HepG2 (cell line): ENCODE results near the gene HDAC5. TPM values are rescaled to one million over a fixed set of nuclear protein-coding genes. Genes with fewer than 3 reads are reported as not detected.

ENCODE experiments used
- IKZF5 ChIP-seq: IDR thresholded peaks from 2 replicates; pipeline ENCODE4 v1.6.1; 2018; ENCODE audit warnings: missing genetic modification reagents, mild to moderate bottlenecking, missing compliant biosample characterization
- KDM5A ChIP-seq: fragments of 200-600 bp; sonication (generic); IDR thresholded peaks from 2 replicates; pipeline ENCODE4 v1.7.0; 2018; ENCODE audit warnings: antibody characterized with exemption, mild to moderate bottlenecking, low read length, borderline replicate concordance
- TARDBP ChIP-seq: sonication (generic); formaldehyde crosslinking; IDR thresholded peaks from 2 replicates; pipeline ENCODE4 v1.8.0; 2022; ENCODE audit warnings: mild to moderate bottlenecking, missing genetic modification reagents
- TERF1 ChIP-seq: sonication (generic); formaldehyde crosslinking; IDR thresholded peaks from 2 replicates; pipeline ENCODE4 v1.8.0; 2022; ENCODE audit warnings: mild to moderate bottlenecking, missing genetic modification reagents, moderate library complexity
- THYN1 ChIP-seq: sonication (generic); formaldehyde crosslinking; IDR thresholded peaks from 2 replicates; pipeline ENCODE4 v1.8.1; 2023; ENCODE audit warnings: low read depth, mild to moderate bottlenecking, moderate library complexity, missing genetic modification reagents, borderline replicate concordance
- TIGD3 ChIP-seq: sonication (generic); formaldehyde crosslinking; IDR thresholded peaks from 2 replicates; pipeline ENCODE4 v1.5.1; 2020; ENCODE audit warnings: mild to moderate bottlenecking, missing genetic modification reagents, borderline replicate concordance
- ZBTB34 ChIP-seq: sonication (generic); formaldehyde crosslinking; IDR thresholded peaks from 2 replicates; pipeline ENCODE4 v1.8.0; 2022; ENCODE audit warnings: mild to moderate bottlenecking, missing genetic modification reagents
- ZFYVE20 ChIP-seq: sonication (generic); formaldehyde crosslinking; IDR thresholded peaks from 2 replicates; pipeline ENCODE4 v1.8.0; 2023; ENCODE audit warnings: low read depth, mild to moderate bottlenecking, moderate library complexity, missing genetic modification reagents, borderline replicate concordance
- ZNF430 ChIP-seq: sonication (generic); formaldehyde crosslinking; IDR thresholded peaks from 2 replicates; pipeline ENCODE4 v1.9.0; 2021; ENCODE audit warnings: mild to moderate bottlenecking, missing genetic modification reagents
- ZNF792 ChIP-seq: IDR thresholded peaks from 2 replicates; pipeline ENCODE4 v1.6.1; 2016
- polyA plus RNA-seq, 8 experiments: library from polyadenylated mRNA; depleted of rRNA in 3 of 8; stranded (reverse) in 7 of 8; unstranded in 1 of 8; fragments of >200 nt; fragmentation: Illumina TruSeq in 4 of 8; extraction: Trizol in 4 of 8; gene quantifications; 2 replicates each; pipeline versions ENCODE4 v1.2.1 to v1.2.3, GENCODE V29; 2011 to 2016; ENCODE audit warnings: low read depth in 4 of 8, missing spikeins in 1 of 8, mixed read lengths in 1 of 8; ENCODE audit not compliant: insufficient read depth in 1 of 8
- total RNA-seq, 5 experiments: library from RNA; depleted of rRNA; stranded (reverse); fragments of >200 nt; fragmentation: Illumina TruSeq; extraction: Trizol; gene quantifications; 2 replicates each; pipeline ENCODE4 v1.2.3, GENCODE V29; 2016; ENCODE audit warnings: low read depth in 1 of 5
- TF ChIP-seq, protein P1 (sequence below): sonication (generic); formaldehyde crosslinking; IDR thresholded peaks from 2 replicates; pipeline ENCODE4 v1.5.1; 2020; ENCODE audit warnings: mild to moderate bottlenecking, missing genetic modification reagents, moderate library complexity
- TF ChIP-seq, protein P2 (sequence below): sonication (generic); formaldehyde crosslinking; IDR thresholded peaks from 2 replicates; pipeline ENCODE4 v1.8.0; 2022; ENCODE audit warnings: missing genetic modification reagents, mild to moderate bottlenecking, inconsistent platforms, borderline replicate concordance

The HDAC5 gene
- total and polyA plus RNA-seq, 2 of the 13 experiments (the other 11 are each of a cell fraction or from before 2014, with no cell fraction given): 46.4 to 85.4 TPM

DNA sequence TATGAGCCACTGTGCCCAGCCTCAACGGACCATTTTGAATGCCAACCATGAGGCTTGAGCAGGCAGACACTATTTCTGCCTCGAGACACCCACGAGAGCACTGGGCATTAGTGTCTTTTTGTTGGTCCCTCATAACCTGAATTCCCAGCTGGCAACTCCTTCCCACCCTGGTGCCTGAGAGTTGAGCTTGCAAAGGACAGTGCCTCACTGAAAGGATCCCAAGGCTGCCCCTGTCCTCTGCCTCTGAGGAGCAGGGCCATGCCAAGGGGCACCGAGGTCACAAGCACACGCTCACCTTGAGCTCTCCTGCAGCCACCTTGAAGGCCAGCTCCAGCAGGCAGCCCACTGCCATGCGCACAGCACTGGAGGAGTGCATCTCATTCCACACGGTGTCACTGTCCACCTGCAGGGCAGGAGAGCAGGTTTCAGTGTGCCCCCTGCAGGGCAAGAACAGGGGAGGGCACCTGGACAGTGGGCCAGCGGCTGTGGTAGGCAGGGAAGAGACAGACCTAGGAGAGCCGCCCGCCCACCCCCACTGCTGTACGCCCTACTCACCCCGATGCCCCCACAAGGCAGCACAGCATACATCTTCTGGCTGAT, 40.1 kb downstream of the HDAC5 start (continued):
- TF ChIP-seq, protein P1, sequence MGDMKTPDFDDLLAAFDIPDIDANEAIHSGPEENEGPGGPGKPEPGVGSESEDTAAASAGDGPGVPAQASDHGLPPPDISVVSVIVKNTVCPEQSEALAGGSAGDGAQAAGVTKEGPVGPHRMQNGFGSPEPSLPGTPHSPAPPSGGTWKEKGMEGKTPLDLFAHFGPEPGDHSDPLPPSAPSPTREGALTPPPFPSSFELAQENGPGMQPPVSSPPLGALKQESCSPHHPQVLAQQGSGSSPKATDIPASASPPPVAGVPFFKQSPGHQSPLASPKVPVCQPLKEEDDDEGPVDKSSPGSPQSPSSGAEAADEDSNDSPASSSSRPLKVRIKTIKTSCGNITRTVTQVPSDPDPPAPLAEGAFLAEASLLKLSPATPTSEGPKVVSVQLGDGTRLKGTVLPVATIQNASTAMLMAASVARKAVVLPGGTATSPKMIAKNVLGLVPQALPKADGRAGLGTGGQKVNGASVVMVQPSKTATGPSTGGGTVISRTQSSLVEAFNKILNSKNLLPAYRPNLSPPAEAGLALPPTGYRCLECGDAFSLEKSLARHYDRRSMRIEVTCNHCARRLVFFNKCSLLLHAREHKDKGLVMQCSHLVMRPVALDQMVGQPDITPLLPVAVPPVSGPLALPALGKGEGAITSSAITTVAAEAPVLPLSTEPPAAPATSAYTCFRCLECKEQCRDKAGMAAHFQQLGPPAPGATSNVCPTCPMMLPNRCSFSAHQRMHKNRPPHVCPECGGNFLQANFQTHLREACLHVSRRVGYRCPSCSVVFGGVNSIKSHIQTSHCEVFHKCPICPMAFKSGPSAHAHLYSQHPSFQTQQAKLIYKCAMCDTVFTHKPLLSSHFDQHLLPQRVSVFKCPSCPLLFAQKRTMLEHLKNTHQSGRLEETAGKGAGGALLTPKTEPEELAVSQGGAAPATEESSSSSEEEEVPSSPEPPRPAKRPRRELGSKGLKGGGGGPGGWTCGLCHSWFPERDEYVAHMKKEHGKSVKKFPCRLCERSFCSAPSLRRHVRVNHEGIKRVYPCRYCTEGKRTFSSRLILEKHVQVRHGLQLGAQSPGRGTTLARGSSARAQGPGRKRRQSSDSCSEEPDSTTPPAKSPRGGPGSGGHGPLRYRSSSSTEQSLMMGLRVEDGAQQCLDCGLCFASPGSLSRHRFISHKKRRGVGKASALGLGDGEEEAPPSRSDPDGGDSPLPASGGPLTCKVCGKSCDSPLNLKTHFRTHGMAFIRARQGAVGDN: peak; percentile 66
- 0 out of 2 replicates have a peak, but pooled peaks have one; percentile 28 for TF ChIP-seq ZNF430 (CRISPR knock-in tag)
- no peak for TF ChIP-seq ZFYVE20 (CRISPR knock-in tag)
- no peak for TF ChIP-seq THYN1
- no peak for TF ChIP-seq TIGD3
- TF ChIP-seq ZBTB34 (CRISPR knock-in tag): no peak
- peak; percentile 59; the same call in 1 of the 2 replicates for TF ChIP-seq ZNF792 (CRISPR knock-in tag)
- 0 out of 2 replicates have a peak, but pooled peaks have one; percentile 32 for TF ChIP-seq IKZF5
- TF ChIP-seq, protein P2, sequence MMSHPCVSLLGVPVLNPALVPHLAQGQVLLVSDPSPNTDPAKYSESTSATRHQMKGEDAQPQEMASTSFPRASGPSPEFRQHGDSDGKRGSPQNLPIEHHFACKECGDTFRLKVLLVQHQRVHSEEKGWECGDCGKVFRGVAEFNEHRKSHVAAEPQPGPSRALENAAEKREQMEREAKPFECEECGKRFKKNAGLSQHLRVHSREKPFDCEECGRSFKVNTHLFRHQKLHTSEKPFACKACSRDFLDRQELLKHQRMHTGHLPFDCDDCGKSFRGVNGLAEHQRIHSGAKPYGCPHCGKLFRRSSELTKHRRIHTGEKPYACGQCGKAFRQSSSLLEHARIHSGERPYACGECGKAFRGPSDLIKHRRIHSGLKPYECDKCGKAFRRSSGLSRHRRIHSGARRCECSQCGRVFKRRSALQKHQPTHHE: no peak
- TF ChIP-seq KDM5A: no peak
- TF ChIP-seq TARDBP: 0 out of 2 replicates have a peak, but pooled peaks have one; percentile 19
- no peak for TF ChIP-seq TERF1 (CRISPR knock-in tag)
